SK-N-SH treated with all-trans-retinoic acid at 6 μM for 48 hours (cell line): ENCODE measurements around the gene ANKHD1.

Experiments
- ATAC-seq: fragments of 200-7000 bp; cut with Tn5 transposase; 3 replicates; pipeline ENCODE4 v1.9.1; 2020; ENCODE audit warnings: mild to moderate bottlenecking, moderate library complexity
- ARNTL ChIP-seq: fragments of 450-650 bp; formaldehyde crosslinking; IDR thresholded peaks from 2 replicates; pipeline ENCODE4 v1.5.0; 2020; ENCODE audit warnings: low read depth, mild to moderate bottlenecking, moderate library complexity, borderline replicate concordance
- BACH2 ChIP-seq: fragments of 250-450 bp; sonication (Bioruptor Pico); IDR thresholded peaks from 2 replicates; pipeline ENCODE4 v1.9.0; 2021; ENCODE audit warnings: mild to moderate bottlenecking, borderline replicate concordance
- CSDC2 ChIP-seq: fragments of 250-450 bp; sonication (Bioruptor Pico); IDR thresholded peaks from 2 replicates; pipeline ENCODE4 v1.5.0; 2020; ENCODE audit warnings: mild to moderate bottlenecking, moderate library complexity
- CSRNP3 ChIP-seq: fragments of 250-450 bp; sonication (Bioruptor Pico); IDR thresholded peaks from 2 replicates; pipeline ENCODE4 v1.5.1; 2021; ENCODE audit warnings: mild to moderate bottlenecking, moderate library complexity
- ESRRG ChIP-seq: fragments of 250-450 bp; sonication (Bioruptor Pico); IDR thresholded peaks from 2 replicates; pipeline ENCODE4 v1.6.1; 2021; ENCODE audit warnings: mild to moderate bottlenecking
- GLIS3 ChIP-seq: fragments of 250-450 bp; sonication (Bioruptor Pico); IDR thresholded peaks from 2 replicates; pipeline ENCODE4 v1.5.0; 2020; ENCODE audit warnings: mild to moderate bottlenecking, moderate library complexity
- ISL1 ChIP-seq: fragments of 250-450 bp; sonication (Bioruptor Pico); IDR thresholded peaks from 2 replicates; pipeline ENCODE4 v2.1.2; 2022; ENCODE audit warnings: mild to moderate bottlenecking, moderate library complexity
- OSR1 ChIP-seq: fragments of 250-450 bp; sonication (Bioruptor Pico); IDR thresholded peaks from 2 replicates; pipeline ENCODE4 v1.8.0; 2022; ENCODE audit warnings: moderate library complexity, mild to moderate bottlenecking, inconsistent platforms
- PATZ1 ChIP-seq: fragments of 250-450 bp; sonication (Bioruptor Pico); IDR thresholded peaks from 2 replicates; pipeline ENCODE4 v1.8.0; 2020; ENCODE audit warnings: mild to moderate bottlenecking, moderate library complexity, borderline replicate concordance
- POU6F1 ChIP-seq: fragments of 250-450 bp; sonication (Bioruptor Pico); IDR thresholded peaks from 2 replicates; pipeline ENCODE4 v1.8.0; 2021; ENCODE audit warnings: low read depth, mild to moderate bottlenecking, moderate library complexity, borderline replicate concordance
- RARB ChIP-seq: fragments of 250-450 bp; sonication (Bioruptor Pico); IDR thresholded peaks from 2 replicates; pipeline ENCODE4 v1.8.0; 2021; ENCODE audit warnings: mild to moderate bottlenecking, moderate library complexity
- SNAI2 ChIP-seq: fragments of 250-450 bp; sonication (Bioruptor Pico); IDR thresholded peaks from 2 replicates; pipeline ENCODE4 v1.5.0; 2020; ENCODE audit warnings: mild to moderate bottlenecking, moderate library complexity
- TCF4 ChIP-seq: fragments of 250-450 bp; sonication (Bioruptor Pico); IDR thresholded peaks from 2 replicates; pipeline ENCODE4 v1.8.0; 2021; ENCODE audit warnings: mild to moderate bottlenecking, moderate library complexity, borderline replicate concordance
- TOX ChIP-seq: fragments of 250-450 bp; sonication (Bioruptor Pico); IDR thresholded peaks from 2 replicates; pipeline ENCODE4 v1.8.0; 2021; ENCODE audit warnings: mild to moderate bottlenecking, moderate library complexity, borderline replicate concordance
- TSHZ2 ChIP-seq: fragments of 250-450 bp; sonication (Bioruptor Pico); IDR thresholded peaks from 2 replicates; pipeline ENCODE4 v1.5.0; 2020; ENCODE audit warnings: mild to moderate bottlenecking, moderate library complexity
- ZC3H10 ChIP-seq: fragments of 250-450 bp; sonication (Bioruptor Pico); IDR thresholded peaks from 2 replicates; pipeline ENCODE4 v1.5.1; 2021; ENCODE audit warnings: mild to moderate bottlenecking, moderate library complexity
- ZFP3 ChIP-seq: fragments of 250-450 bp; sonication (Bioruptor Pico); IDR thresholded peaks from 2 replicates; pipeline ENCODE4 v1.5.0; 2020; ENCODE audit warnings: mild to moderate bottlenecking, moderate library complexity
- ZFP30 ChIP-seq: fragments of 450-650 bp; formaldehyde crosslinking; IDR thresholded peaks from 2 replicates; pipeline ENCODE4 v1.5.0; 2022; ENCODE audit warnings: mild to moderate bottlenecking, moderate library complexity
- ZNF565 ChIP-seq: fragments of 450-650 bp; formaldehyde crosslinking; conservative IDR thresholded peaks from 2 replicates; pipeline ENCODE4 v1.5.0; 2020; ENCODE audit warnings: low read depth, mild to moderate bottlenecking, moderate library complexity
- ZNF70 ChIP-seq: fragments of 450-650 bp; formaldehyde crosslinking; IDR thresholded peaks from 2 replicates; pipeline ENCODE4 v1.5.0; 2020; ENCODE audit warnings: mild to moderate bottlenecking, moderate library complexity
- ZNF8 ChIP-seq: fragments of 450-650 bp; formaldehyde crosslinking; IDR thresholded peaks from 2 replicates; pipeline ENCODE4 v1.5.0; 2020; ENCODE audit warnings: mild to moderate bottlenecking, moderate library complexity

The ANKHD1 gene

DNA sequence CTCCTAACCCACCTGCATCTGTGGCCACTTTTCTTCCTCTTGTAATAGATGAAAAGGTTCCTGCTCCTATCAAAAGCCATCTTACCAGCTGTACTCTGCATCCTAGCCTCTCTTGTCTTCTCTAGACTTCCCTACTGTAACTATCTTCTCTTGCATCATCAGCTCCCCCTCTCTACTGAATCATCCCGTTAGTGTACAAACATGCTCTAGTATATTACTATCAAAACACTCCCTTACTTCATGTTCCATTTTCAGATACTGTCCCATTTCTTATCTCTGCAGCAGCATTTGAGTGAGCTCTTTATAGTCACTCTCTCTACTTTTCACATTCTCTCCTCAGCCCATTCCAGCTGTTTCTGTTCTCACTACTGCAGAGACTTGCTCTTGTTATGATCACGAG is 152.8 kb downstream of the ANKHD1 start:
- TF ChIP-seq CSDC2 (CRISPR knock-in tag) (no peak), TCF4 (CRISPR knock-in tag) (no peak), ZC3H10 (CRISPR knock-in tag) (no peak), ZNF8 (CRISPR knock-in tag) (no peak), CSRNP3 (no peak), SNAI2 (no peak), GLIS3 (no peak), PATZ1 (CRISPR knock-in tag) (no peak), TSHZ2 (CRISPR knock-in tag) (no peak), ZFP30 (CRISPR knock-in tag) (no peak), TOX (CRISPR knock-in tag) (no peak), ZNF565 (CRISPR knock-in tag) (no peak), POU6F1 (CRISPR knock-in tag) (no peak), OSR1 (CRISPR knock-in tag) (no peak), BACH2 (CRISPR knock-in tag) (no peak), RARB (CRISPR knock-in tag) (no peak), ESRRG (no peak)
- ATAC-seq: no peak

- TF ChIP-seq SNAI2 (no peak), BACH2 (CRISPR knock-in tag) (no peak), ISL1 (CRISPR knock-in tag) (no peak), ARNTL (CRISPR knock-in tag) (no peak), ZFP3 (no peak), RARB (CRISPR knock-in tag) (no peak), POU6F1 (CRISPR knock-in tag) (no peak), ZNF70 (CRISPR knock-in tag) (no peak), TSHZ2 (CRISPR knock-in tag) (no peak), GLIS3 (no peak), ZNF565 (CRISPR knock-in tag) (no peak), CSRNP3 (no peak), PATZ1 (CRISPR knock-in tag) (no peak), TCF4 (CRISPR knock-in tag) (no peak; the same call in 1 of the 2 replicates)
- TF ChIP-seq, all 23 proteins: peak for 0
- ATAC-seq: no peak
These were observed 154.2 kb downstream of the ANKHD1 start for GRCh38 chr5:140555747-140556312.
